ENCODE measurements around the gene GAPDHS. TPM values are rescaled to one million over a fixed set of nuclear protein-coding genes. Genes with fewer than 3 reads are reported as not detected.

The GAPDHS gene
- total RNA-seq, 1 donor from 2014 or later = not detected

- TF ChIP-seq, protein P1, sequence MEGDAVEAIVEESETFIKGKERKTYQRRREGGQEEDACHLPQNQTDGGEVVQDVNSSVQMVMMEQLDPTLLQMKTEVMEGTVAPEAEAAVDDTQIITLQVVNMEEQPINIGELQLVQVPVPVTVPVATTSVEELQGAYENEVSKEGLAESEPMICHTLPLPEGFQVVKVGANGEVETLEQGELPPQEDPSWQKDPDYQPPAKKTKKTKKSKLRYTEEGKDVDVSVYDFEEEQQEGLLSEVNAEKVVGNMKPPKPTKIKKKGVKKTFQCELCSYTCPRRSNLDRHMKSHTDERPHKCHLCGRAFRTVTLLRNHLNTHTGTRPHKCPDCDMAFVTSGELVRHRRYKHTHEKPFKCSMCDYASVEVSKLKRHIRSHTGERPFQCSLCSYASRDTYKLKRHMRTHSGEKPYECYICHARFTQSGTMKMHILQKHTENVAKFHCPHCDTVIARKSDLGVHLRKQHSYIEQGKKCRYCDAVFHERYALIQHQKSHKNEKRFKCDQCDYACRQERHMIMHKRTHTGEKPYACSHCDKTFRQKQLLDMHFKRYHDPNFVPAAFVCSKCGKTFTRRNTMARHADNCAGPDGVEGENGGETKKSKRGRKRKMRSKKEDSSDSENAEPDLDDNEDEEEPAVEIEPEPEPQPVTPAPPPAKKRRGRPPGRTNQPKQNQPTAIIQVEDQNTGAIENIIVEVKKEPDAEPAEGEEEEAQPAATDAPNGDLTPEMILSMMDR (IDR thresholded peaks at IDR 0.05; ENCODE audit: insufficient read depth, low read depth, low read length) = peak; percentile 26
- TF ChIP-seq EZH2 (IDR thresholded peaks at IDR 0.05; ENCODE audit: insufficient read depth, low read length) = no peak
- Histone ChIP-seq H4K20me1 (ENCODE audit: insufficient read depth, low read length) (no peaks in the 10 kb centered on the region), H3K79me2 (ENCODE audit: insufficient read depth, low read length) (no peaks in the 10 kb centered on the region), H3K4me3 (ENCODE audit: insufficient read depth, low read depth, low read length) (no peak overlapping the region), H3K27ac (ENCODE audit: low read depth, low read length) (no peak overlapping the region), H3K4me1 (ENCODE audit: insufficient read depth, low read length) (no peaks in the 10 kb centered on the region), H3K36me3 (ENCODE audit: insufficient read depth, low read length) (no peaks in the 10 kb centered on the region), H3K27me3 (ENCODE audit: insufficient read depth, low read length) (no peaks in the 10 kb centered on the region), H3K4me2 (ENCODE audit: low read length) (no peak overlapping the region), H2AFZ (ENCODE audit: low read depth, low read length) (no peak overlapping the region), H3K9ac (ENCODE audit: low read length) (no peak overlapping the region), H3K9me3 (ENCODE audit: insufficient read depth, low read depth, low read length) (no peaks in the 10 kb centered on the region)
- H3K36me3 Mint-ChIP-seq (ENCODE audit: low read depth, unreplicated experiment) = no peaks in the 10 kb centered on the region
- H3K27ac Mint-ChIP-seq (ENCODE audit: unreplicated experiment) = no peak overlapping the region
- DNase-seq (ENCODE audit: low read depth) (peak; percentile 9), FAIRE-seq (no peak)
- no peaks in the 10 kb centered on the region for H3K9me3 Mint-ChIP-seq (ENCODE audit: unreplicated experiment)
- H3K4me3 Mint-ChIP-seq (ENCODE audit: unreplicated experiment) = no peak overlapping the region
- peaks cover under 1% of the 10 kb centered on the region for H3K4me1 Mint-ChIP-seq (ENCODE audit: low read depth, unreplicated experiment)
- H3K27me3 Mint-ChIP-seq (ENCODE audit: low read depth, unreplicated experiment) = peaks cover 18% of the 10 kb centered on the region
Measured at GRCh38 chr19:35592226-35592625, 59.0 kb downstream of the GAPDHS start.

Other genes with a start within 250 kb of the GAPDHS start
- gene MAG, start 241.3 kb upstream of the GAPDHS start, total RNA-seq = not detected in 2 replicates
- not detected in 2 replicates for gene CD22, start 204.3 kb upstream of the GAPDHS start, total RNA-seq
- not detected in 2 replicates for gene FFAR1, start 185.6 kb upstream of the GAPDHS start, total RNA-seq
- gene FFAR3, start 175.0 kb upstream of the GAPDHS start, total RNA-seq = not detected in 2 replicates
- not detected in 2 replicates for gene GPR42, start 162.4 kb upstream of the GAPDHS start, total RNA-seq
- gene FFAR2, start 85.2 kb upstream of the GAPDHS start, total RNA-seq = not detected in 2 replicates
- not detected in 2 replicates for gene KRTDAP, start 43.0 kb upstream of the GAPDHS start, total RNA-seq
- 50.7 and 56.9 TPM in 2 replicates for gene DMKN, start 19.8 kb upstream of the GAPDHS start, total RNA-seq
- 0.18 and 0.38 TPM in 2 replicates for gene SBSN, start 5.1 kb upstream of the GAPDHS start, total RNA-seq
- gene TMEM147, start 12.2 kb downstream of the GAPDHS start, total RNA-seq = 68.2 and 69.3 TPM in 2 replicates
- gene ATP4A, start 30.2 kb downstream of the GAPDHS start, total RNA-seq = not detected in 2 replicates
- not detected in 2 replicates for gene PMIS2, start 52.7 kb downstream of the GAPDHS start, total RNA-seq
- 5.3 and 6.0 TPM in 2 replicates for gene HAUS5, start 79.3 kb downstream of the GAPDHS start, total RNA-seq
- 102 and 106 TPM in 2 replicates for gene RBM42, start 95.6 kb downstream of the GAPDHS start, total RNA-seq
- 0.45 TPM in 1 of 2 replicates, not detected in the other for gene ETV2, start 108.3 kb downstream of the GAPDHS start, total RNA-seq
- 326 and 344 TPM in 2 replicates for gene COX6B1, start 114.9 kb downstream of the GAPDHS start, total RNA-seq
- gene UPK1A, start 133.1 kb downstream of the GAPDHS start, total RNA-seq = 0.18 TPM in 1 of 2 replicates, not detected in the other
- not detected in 2 replicates for gene ZBTB32, start 171.1 kb downstream of the GAPDHS start, total RNA-seq
- gene KMT2B, start 184.5 kb downstream of the GAPDHS start, total RNA-seq = 28.7 and 29.0 TPM in 2 replicates
- 2.0 and 2.4 TPM in 2 replicates for gene IGFLR1, start 209.0 kb downstream of the GAPDHS start, total RNA-seq
- gene U2AF1L4, start 212.0 kb downstream of the GAPDHS start, total RNA-seq = 15.7 and 16.6 TPM in 2 replicates
- gene PSENEN, start 212.2 kb downstream of the GAPDHS start, total RNA-seq = 97.5 and 100 TPM in 2 replicates
- 12.7 and 15.6 TPM in 2 replicates for gene LIN37, start 215.1 kb downstream of the GAPDHS start, total RNA-seq
- 1.2 and 1.9 TPM in 2 replicates for gene HSPB6, start 223.6 kb downstream of the GAPDHS start, total RNA-seq
- 32.9 and 35.6 TPM in 2 replicates for gene PROSER3, start 224.7 kb downstream of the GAPDHS start, total RNA-seq
- 5.5 and 6.8 TPM in 2 replicates for gene ARHGAP33, start 242.1 kb downstream of the GAPDHS start, total RNA-seq

Measured in astrocyte (in vitro differentiated cells and primary cell).